Mesenchymal stem cell (in vitro differentiated cells and primary cell): Measurements from ENCODE around the gene USH2A.

ENCODE experiments used
- DNase-seq: peaks from one replicate; pipeline ENCODE4 v3.0.0-alpha.2; 2013
- H2AFZ ChIP-seq: one replicate; pipeline ENCODE4 v1.6.1; 2013; ENCODE audit warnings: low read depth, mild to moderate bottlenecking, control low read depth, inconsistent platforms, low read length, moderate library complexity
- H2AK5ac ChIP-seq: 2 replicates; pipeline ENCODE4 v1.6.1; 2013; ENCODE audit warnings: low read length, moderate library complexity, mild to moderate bottlenecking, inconsistent platforms; ENCODE audit not compliant: severe bottlenecking
- H2BK120ac ChIP-seq: one replicate; pipeline ENCODE4 v1.6.1; 2013; ENCODE audit warnings: low read depth, mild to moderate bottlenecking, inconsistent platforms, low read length, moderate library complexity
- H2BK12ac ChIP-seq, 2 experiments: one replicate each; pipeline ENCODE4 v1.6.1; 2013; ENCODE audit warnings: inconsistent platforms in 2 of 2, low read length in 2 of 2, mild to moderate bottlenecking in 2 of 2, moderate library complexity in 2 of 2, control low read depth in 1 of 2
- H2BK15ac ChIP-seq: one replicate; pipeline ENCODE4 v1.6.1; 2013; ENCODE audit warnings: mild to moderate bottlenecking, low read depth, inconsistent platforms; ENCODE audit not compliant: poor library complexity, severe bottlenecking
- H2BK5ac ChIP-seq: 2 replicates; pipeline ENCODE4 v1.6.1; 2013; ENCODE audit warnings: low read depth, mild to moderate bottlenecking, low read length, control low read depth, inconsistent platforms; ENCODE audit not compliant: poor library complexity, severe bottlenecking
- H3K14ac ChIP-seq, 2 experiments: one replicate each; pipeline ENCODE4 v1.6.1; 2013; ENCODE audit warnings: inconsistent platforms in 2 of 2, low read length in 2 of 2, control low read depth in 1 of 2, mild to moderate bottlenecking in 1 of 2, moderate library complexity in 1 of 2
- H3K18ac ChIP-seq, 2 experiments: one replicate each; pipeline ENCODE4 v1.6.1; 2013; ENCODE audit warnings: inconsistent platforms in 2 of 2, low read length in 2 of 2, control low read depth in 1 of 2, low read depth in 1 of 2, mild to moderate bottlenecking in 1 of 2
- H3K23ac ChIP-seq, 2 experiments: one replicate each; pipeline ENCODE4 v1.6.1; 2013; ENCODE audit warnings: inconsistent platforms in 2 of 2, low read length in 2 of 2, mild to moderate bottlenecking in 2 of 2, moderate library complexity in 2 of 2, control low read depth in 1 of 2
- H3K27ac ChIP-seq: 2 replicates; pipeline ENCODE4 v1.5.1; 2013; ENCODE audit warnings: mild to moderate bottlenecking, moderate library complexity, low read length, control low read depth, inconsistent platforms; ENCODE audit not compliant: poor library complexity, severe bottlenecking
- H3K27me3 ChIP-seq, 2 experiments: 2 replicates each; pipeline versions ENCODE4 v1.6.1 to v1.7.0; 2013; ENCODE audit warnings: low read length in 2 of 2, mild to moderate bottlenecking in 2 of 2, moderate library complexity in 2 of 2, control low read depth in 1 of 2, inconsistent platforms in 1 of 2; ENCODE audit not compliant: control insufficient read depth in 1 of 2, insufficient read depth in 1 of 2
- H3K36me3 ChIP-seq, 2 experiments: 2 replicates each; pipeline versions ENCODE4 v1.6.1 to v1.7.0; 2013; ENCODE audit warnings: low read length in 2 of 2, control low read depth in 1 of 2, inconsistent platforms in 1 of 2, low read depth in 1 of 2, mild to moderate bottlenecking in 1 of 2; ENCODE audit not compliant: insufficient read depth in 2 of 2, control insufficient read depth in 1 of 2
- H3K4ac ChIP-seq, 2 experiments: one replicate each; pipeline ENCODE4 v1.6.1; 2013; ENCODE audit warnings: inconsistent platforms in 2 of 2, low read length in 2 of 2, mild to moderate bottlenecking in 2 of 2, moderate library complexity in 2 of 2, control low read depth in 1 of 2, low read depth in 1 of 2
- H3K4me1 ChIP-seq: 2 replicates; pipeline ENCODE4 v1.6.1; 2013; ENCODE audit warnings: low read depth, low read length, control low read depth; ENCODE audit not compliant: control insufficient read depth, insufficient read depth
- H3K4me2 ChIP-seq: 2 replicates; pipeline ENCODE4 v1.6.1; 2013; ENCODE audit warnings: low read length, mild to moderate bottlenecking, inconsistent platforms; ENCODE audit not compliant: poor library complexity, severe bottlenecking
- H3K4me3 ChIP-seq, 2 experiments: 2 replicates each; pipeline versions ENCODE4 v1.5.1 to v1.7.0; 2013; ENCODE audit warnings: low read length in 2 of 2, mild to moderate bottlenecking in 2 of 2, control low read depth in 1 of 2, low read depth in 1 of 2; ENCODE audit not compliant: insufficient read depth in 1 of 2
- H3K79me1 ChIP-seq: replicated peaks from 2 replicates; pipeline ENCODE4 v1.6.1; 2013; ENCODE audit warnings: mild to moderate bottlenecking, control low read depth, low read length, inconsistent platforms; ENCODE audit not compliant: poor library complexity, severe bottlenecking
- H3K9ac ChIP-seq: 2 replicates; pipeline ENCODE4 v1.7.0; 2013; ENCODE audit warnings: mild to moderate bottlenecking, low read length, moderate library complexity
- H3K9me3 ChIP-seq: 2 replicates; pipeline ENCODE4 v1.7.0; 2013; ENCODE audit warnings: mild to moderate bottlenecking, low read length; ENCODE audit not compliant: control insufficient read depth
- H4K8ac ChIP-seq: one replicate; pipeline ENCODE4 v1.6.1; 2013; ENCODE audit warnings: inconsistent platforms, mild to moderate bottlenecking, low read length, moderate library complexity
- H4K91ac ChIP-seq: one replicate; pipeline ENCODE4 v1.6.1; 2013; ENCODE audit warnings: mild to moderate bottlenecking, low read length, inconsistent platforms
- WGBS: methylation state at CpG from one replicate; pipeline ENCODE4 v1.1.7; 2013; ENCODE audit warnings: mixed read lengths; 5-methylcytosine and 5-hydroxymethylcytosine counted together

The USH2A gene

DNA sequence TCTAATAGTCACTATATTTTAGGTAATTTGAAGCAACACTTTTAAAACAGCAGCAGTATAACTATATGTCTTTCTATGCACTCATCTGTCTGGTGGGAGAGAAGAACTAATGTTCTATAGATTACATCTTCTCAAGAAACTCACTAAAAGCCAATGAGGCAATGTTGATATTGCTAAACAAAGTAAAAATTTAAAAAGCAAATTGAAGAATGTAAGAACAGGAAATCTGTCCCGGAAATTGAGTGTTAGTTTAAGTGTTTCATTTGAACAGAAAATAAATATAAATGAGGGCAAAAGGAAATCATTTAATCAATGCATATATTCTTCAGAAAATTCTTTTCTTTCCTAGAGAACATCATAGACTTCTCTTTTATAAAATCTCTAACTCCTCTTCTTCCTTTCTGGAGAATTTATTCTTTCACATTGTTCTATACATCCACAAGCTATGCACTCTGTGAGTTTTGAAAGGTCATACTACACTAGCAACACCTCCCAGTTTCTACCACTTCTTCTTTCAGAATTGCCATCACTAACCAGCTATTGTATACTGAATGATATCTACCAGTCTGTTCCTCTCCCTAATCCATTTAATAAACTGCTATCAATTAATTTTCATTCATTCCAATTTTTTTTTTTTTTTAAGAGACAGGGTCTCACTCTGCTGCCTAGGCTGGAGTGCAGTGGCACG is 153.0 kb downstream of the USH2A start:
- WGBS, result 83% methylated on average over 1 of the region's 2 CpGs
- Histone ChIP-seq H3K14ac (no peak overlapping the region), H3K27me3 (no peaks in the 10 kb centered on the region), H2BK120ac (no peak overlapping the region), H3K27ac (no peak overlapping the region), H3K18ac (no peak overlapping the region), H2BK12ac (no peak overlapping the region), H3K4ac (no peak overlapping the region), H3K4me1 (no peaks in the 10 kb centered on the region), H2BK15ac (no peak overlapping the region), H2AK5ac (no peak overlapping the region), H2AFZ (no peak overlapping the region), H4K8ac (no peak overlapping the region), H3K4me2 (no peak overlapping the region), H3K9me3 (no peaks in the 10 kb centered on the region), H3K4me3 (no peak overlapping the region), H3K23ac (no peak overlapping the region), H3K9ac (no peak overlapping the region), H2BK5ac (no peak overlapping the region), H4K91ac (no peak overlapping the region), H3K79me1 (no peaks in the 10 kb centered on the region), H3K36me3 (no peaks in the 10 kb centered on the region)
- no peak for DNase-seq

- Histone ChIP-seq H3K4me1 (no peaks in the 10 kb centered on the region), H2BK120ac (no peak overlapping the region), H3K18ac (no peak overlapping the region), H2BK15ac (no peak overlapping the region), H2BK5ac (no peak overlapping the region), H3K9ac (no peak overlapping the region), H3K27ac (no peak overlapping the region), H3K4me2 (no peak overlapping the region), H2AK5ac (no peak overlapping the region), H3K27me3 (no peaks in the 10 kb centered on the region), H2AFZ (no peak overlapping the region), H3K4ac (no peak overlapping the region), H3K23ac (no peak overlapping the region), H2BK12ac (no peak overlapping the region), H3K14ac (no peak overlapping the region), H3K36me3 (no peaks in the 10 kb centered on the region), H3K79me1 (no peaks in the 10 kb centered on the region), H3K4me3 (peak overlapping the region in 1 of 2 experiments; percentile 11), H3K9me3 (peaks cover 12% of the 10 kb centered on the region), H4K8ac (no peak overlapping the region), H4K91ac (no peak overlapping the region)
- no peak for DNase-seq
- 74% methylated on average over 3 of the region's 3 CpGs for WGBS
Observed at GRCh38 chr1:216261631-216262030, 161.6 kb downstream of the USH2A start.

DNA sequence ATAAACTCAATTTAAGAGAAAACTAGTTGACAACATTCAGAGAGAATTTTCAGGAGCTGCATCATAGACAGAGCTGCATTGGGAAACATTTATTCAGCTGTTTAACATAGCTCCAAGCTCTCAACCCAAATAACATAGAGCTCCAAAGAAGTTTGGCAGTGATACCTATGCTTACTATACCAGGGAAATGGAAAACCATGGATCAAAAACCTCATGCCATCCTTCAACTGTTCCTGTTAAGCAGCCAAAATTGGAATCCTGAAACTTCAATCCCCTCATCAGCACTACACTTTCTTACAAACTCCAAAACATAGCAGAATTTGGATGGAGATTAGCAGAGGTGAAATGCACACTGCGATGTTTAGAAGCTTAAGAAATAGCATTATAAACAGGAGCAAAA is 164.4 kb downstream of the USH2A start:
- Histone ChIP-seq H3K27me3 (no peaks in the 10 kb centered on the region), H2AK5ac (no peak overlapping the region), H3K18ac (no peak overlapping the region), H2BK5ac (no peak overlapping the region), H2BK12ac (no peak overlapping the region), H4K91ac (no peak overlapping the region), H3K9me3 (peaks cover 12% of the 10 kb centered on the region), H3K27ac (no peak overlapping the region), H3K79me1 (no peaks in the 10 kb centered on the region), H3K4me2 (no peak overlapping the region), H3K23ac (no peak overlapping the region), H2AFZ (no peak overlapping the region), H2BK120ac (no peak overlapping the region), H2BK15ac (no peak overlapping the region), H3K36me3 (no peaks in the 10 kb centered on the region), H3K4me1 (no peaks in the 10 kb centered on the region), H3K4ac (no peak overlapping the region), H3K9ac (no peak overlapping the region), H4K8ac (no peak overlapping the region), H3K4me3 (no peak overlapping the region), H3K14ac (no peak overlapping the region)
- DNase-seq, result no peak
- 100% methylated on average over 1 of the region's 1 CpG for WGBS

DNA sequence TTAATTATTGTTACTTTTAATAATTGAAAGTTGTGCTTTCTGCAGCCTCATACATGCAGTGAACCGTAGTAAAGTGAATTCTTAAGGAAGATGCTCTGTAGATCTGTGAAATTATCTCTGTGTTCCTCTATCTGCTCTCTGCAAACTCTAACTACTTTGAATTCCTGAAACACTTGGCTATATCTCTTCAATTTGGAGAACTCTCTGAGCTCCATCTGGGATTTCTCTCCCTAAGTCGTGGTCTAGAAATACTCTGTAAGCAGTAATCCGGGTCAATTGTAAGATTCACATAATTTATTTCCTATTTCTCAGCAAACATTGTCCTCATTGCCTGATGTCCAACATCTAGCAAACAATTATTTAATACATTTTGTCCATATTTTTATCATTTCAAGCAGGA is 164.9 kb downstream of the USH2A start:
- no peak for DNase-seq

More for the DNA sequence above, 164.9 kb downstream of the USH2A start:
- no peak overlapping the region for H2AFZ ChIP-seq
- no peak overlapping the region for H3K27ac ChIP-seq
- no peaks in the 10 kb centered on the region for H3K4me1 ChIP-seq
- no peak overlapping the region for H2BK120ac ChIP-seq
- no peak overlapping the region for H2BK12ac ChIP-seq
- 85% methylated on average over 2 of the region's 3 CpGs for WGBS
- no peak overlapping the region for H3K14ac ChIP-seq
- H3K27me3 ChIP-seq, result no peaks in the 10 kb centered on the region
- H3K9ac ChIP-seq, result no peak overlapping the region
- no peak overlapping the region for H2BK5ac ChIP-seq
- H3K36me3 ChIP-seq, result no peaks in the 10 kb centered on the region
- no peak overlapping the region for H4K8ac ChIP-seq
- H3K23ac ChIP-seq, result no peak overlapping the region
- no peak overlapping the region for H3K4me2 ChIP-seq
- no peaks in the 10 kb centered on the region for H3K79me1 ChIP-seq
- H3K18ac ChIP-seq, result no peak overlapping the region
- no peak overlapping the region for H2BK15ac ChIP-seq
- H3K4ac ChIP-seq, result no peak overlapping the region
- no peak overlapping the region for H2AK5ac ChIP-seq
- no peak overlapping the region for H3K4me3 ChIP-seq
- H4K91ac ChIP-seq, result no peak overlapping the region
- H3K9me3 ChIP-seq, result peaks cover 12% of the 10 kb centered on the region
